ENCODE results near the gene FAM3B.
"Not testable (repeated sequence)": the region's sequence is repeated elsewhere in the genome, so short reads cannot be mapped to it uniquely, and the experiment has no call there.

The FAM3B gene

GRCh38 chr21:41350436-41351155 is 34.0 kb downstream of the FAM3B start:
- no peak for DNase-seq

GRCh38 chr21:41357546-41357945 is 40.9 kb downstream of the FAM3B start:
- DNase-seq, result no peak

- DNase-seq, result no peak
These were observed 41.9 kb downstream of the FAM3B start for GRCh38 chr21:41358193-41359166.

- DNase-seq, result no peak
These were observed 42.7 kb downstream of the FAM3B start for GRCh38 chr21:41359286-41359685.

GRCh38 chr21:41359754-41360071 is 43.1 kb downstream of the FAM3B start:
- DNase-seq, result not testable (repeated sequence)

GRCh38 chr21:41360072-41360821 is 43.6 kb downstream of the FAM3B start:
- no peak for DNase-seq

- no peak for DNase-seq
These were observed 44.6 kb downstream of the FAM3B start for GRCh38 chr21:41361053-41361785.

GRCh38 chr21:41361786-41362604 is 45.4 kb downstream of the FAM3B start, which contains the start of gene MX2:
Gene MX2, plus strand, starts transcription at chr21:41362027. Its CDS starts 14,880 bp downstream, at chr21:41376907.
- DNase-seq, result no peak

- DNase-seq, result no peak
These were observed 46.2 kb downstream of the FAM3B start for GRCh38 chr21:41362605-41363369.

GRCh38 chr21:41363370-41364270 is 47.0 kb downstream of the FAM3B start:
- DNase-seq, result no peak

GRCh38 chr21:41364308-41364707 is 47.7 kb downstream of the FAM3B start:
- no peak for DNase-seq

GRCh38 chr21:41365377-41366107 is 48.9 kb downstream of the FAM3B start:
- DNase-seq, result no peak

GRCh38 chr21:41366522-41367151 is 50.0 kb downstream of the FAM3B start:
- no peak for DNase-seq

GRCh38 chr21:41367301-41367944 is 50.8 kb downstream of the FAM3B start:
- no peak for DNase-seq

- DNase-seq, result no peak
These were observed 51.5 kb downstream of the FAM3B start for GRCh38 chr21:41367945-41368734.

GRCh38 chr21:41368735-41369104 is 52.1 kb downstream of the FAM3B start:
- no peak for DNase-seq
